Bone marrow (tissue), 2 donors: ENCODE measurements around the gene GZMH.
"Not testable (repeated sequence)": the region's sequence is repeated elsewhere in the genome, so short reads cannot be mapped to it uniquely, and the experiment has no call there.

Source experiments
- DNase-seq, 2 donors: peaks; one replicate each; lab custom pipeline; 2025; lab: John Stamatoyannopoulos, UW

GZMH gene

DNA sequence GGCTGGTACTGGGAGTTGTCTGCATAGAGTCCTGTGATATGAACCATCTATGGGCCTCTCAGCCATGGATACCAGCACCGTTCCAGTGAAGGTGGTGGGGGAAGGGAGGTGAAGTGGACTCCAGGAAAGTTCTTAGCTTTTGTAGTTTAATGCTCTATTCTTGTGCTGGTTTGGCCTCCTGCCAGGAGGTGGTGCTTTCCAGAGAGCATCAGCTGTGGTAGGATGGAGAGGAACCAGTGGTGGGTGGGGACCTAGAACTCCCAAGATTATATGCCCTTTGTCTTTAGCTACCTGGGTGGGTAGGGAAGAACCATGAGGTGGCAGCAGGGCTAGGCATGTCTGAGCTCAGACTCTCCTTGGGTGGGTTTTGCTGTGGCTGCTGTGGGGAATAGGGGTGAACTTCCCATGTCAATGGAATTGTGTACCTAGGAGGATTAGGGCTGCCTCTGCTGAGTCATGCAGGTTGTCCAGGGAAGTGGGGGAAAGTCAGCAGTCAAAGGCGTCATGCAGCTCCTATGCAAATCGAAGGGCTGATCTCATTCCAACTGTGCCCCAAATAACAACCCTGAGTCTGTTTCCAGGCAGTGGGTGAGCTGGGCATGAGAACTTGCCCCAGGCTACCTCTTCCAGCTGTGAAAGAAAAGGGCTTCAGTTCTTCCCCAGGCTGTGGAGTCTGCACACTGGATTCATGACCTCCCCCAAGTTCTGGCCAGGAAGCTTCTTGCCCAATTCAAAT lies 14.2 kb downstream of the GZMH start:
- DNase-seq, result no peak

GRCh38 chr14:24591004-24591403 lies 18.5 kb downstream of the GZMH start:
- not testable (repeated sequence) for DNase-seq

- DNase-seq, result not testable (repeated sequence)
These were observed 25.1 kb downstream of the GZMH start for GRCh38 chr14:24584402-24584801.

DNA sequence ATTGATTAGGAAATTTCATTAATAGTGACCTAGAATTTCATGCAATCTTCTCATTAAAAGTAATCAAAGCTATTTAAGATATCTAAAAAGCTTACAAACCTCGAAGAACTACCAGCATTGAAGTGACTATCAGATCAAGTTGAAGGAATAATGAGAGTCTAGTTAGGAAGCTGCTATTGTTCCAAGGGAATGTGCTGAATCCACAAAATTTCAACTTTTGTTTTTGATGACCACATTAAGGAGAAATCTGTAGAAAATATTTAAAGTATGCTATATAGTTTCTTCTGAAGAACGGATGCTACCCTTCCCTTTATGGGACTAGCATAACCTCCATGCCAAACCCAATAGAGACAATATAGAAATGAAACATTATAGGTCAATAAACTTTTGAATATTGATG lies 30.9 kb downstream of the GZMH start:
- no peak for DNase-seq

DNA sequence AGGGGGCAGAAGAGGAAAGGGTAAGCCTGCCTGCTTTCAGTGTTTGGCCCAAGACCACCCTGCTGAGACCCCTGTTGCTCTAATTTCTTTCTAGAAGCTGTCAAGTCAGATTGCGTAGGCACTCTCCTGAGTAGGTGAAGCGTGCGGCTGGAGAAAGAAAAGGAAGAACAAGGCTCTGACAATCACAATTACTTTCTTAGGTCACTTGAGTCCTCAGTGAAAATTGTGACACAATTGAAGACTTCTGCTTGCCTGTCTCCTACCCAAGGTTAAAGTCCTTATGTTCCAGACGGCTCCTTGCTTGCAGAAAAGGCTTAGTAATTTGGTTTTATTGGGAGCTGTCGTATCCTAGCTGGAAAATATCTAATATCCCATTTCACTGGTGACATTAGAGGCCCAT lies 32.7 kb downstream of the GZMH start:
- no peak for DNase-seq

DNA sequence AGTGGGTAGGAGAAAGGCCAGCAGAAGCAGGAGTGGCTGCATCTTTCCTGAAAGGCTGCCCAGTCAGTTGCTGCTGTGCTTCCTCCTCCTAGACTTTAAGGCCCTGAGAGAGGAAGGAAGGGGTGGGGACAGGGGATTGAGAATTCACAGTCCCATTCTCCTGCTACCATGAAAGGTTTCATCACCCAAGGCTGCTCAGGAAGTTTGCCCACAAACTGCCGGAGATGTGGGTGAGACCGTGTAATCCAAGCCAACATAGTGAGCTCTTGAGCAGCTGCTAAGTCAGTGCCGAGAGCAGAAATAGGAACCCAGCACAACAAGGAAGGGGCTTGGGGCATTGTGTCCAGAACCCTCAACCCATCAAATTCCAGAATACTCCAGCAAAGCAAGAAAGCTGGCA lies 33.3 kb downstream of the GZMH start, which contains the start of gene CTSG:
TSS of gene CTSG (minus strand) at position 69 of the 400 bp plus-strand sequence. CDS start at position 42, 27 bp downstream.
- no peak for DNase-seq

DNA sequence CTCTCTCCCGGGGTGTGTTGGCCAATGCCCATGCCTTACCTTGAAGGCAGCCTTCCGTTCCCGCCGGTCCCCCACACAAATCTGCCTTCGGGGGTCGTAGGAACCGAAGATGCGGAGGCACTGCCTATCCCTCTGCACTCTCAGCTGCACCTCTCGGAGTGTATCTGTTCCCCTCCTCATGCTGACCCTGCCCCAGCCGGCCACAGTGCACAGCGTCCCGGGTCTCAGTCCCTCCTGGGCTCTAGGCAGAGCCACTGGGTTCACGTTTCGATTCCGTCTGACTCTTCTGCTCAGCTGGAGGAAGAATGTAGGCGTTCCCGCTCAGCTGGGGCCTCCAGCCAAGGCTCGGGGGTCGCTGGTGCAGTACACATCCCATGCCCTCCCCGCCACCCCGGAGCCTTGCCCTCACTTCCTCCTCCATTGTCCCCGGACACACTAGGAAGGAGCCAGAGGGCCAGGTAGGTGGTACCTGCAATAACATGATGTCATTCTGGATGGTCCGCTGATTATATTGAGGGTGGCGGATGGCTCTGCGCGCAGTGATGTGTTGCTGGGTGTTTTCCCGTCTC lies 35.2 kb downstream of the GZMH start:
- DNase-seq, result no peak

DNA sequence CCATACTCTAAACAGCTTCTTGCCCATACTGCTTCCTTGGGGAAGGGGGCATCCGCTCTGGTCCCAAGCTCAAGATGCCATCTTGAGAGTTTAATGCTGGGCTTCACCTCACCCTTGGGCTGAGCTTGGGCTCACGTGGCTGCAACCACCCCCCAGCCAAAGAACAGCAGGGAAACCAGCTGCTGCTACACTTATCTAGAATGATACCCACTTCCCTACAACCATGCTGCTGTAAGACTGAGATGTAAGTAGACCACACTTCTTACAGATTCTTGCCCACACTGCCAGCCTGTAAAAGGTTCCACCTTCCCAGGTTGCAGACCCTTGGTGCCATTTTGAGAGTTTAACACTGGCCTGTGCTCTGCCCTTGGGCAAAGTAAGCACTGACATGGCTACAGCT lies 43.2 kb downstream of the GZMH start:
- no peak for DNase-seq

GRCh38 chr14:24565766-24566165 lies 43.7 kb downstream of the GZMH start:
- no peak for DNase-seq

- DNase-seq, result no peak
These were observed 46.0 kb downstream of the GZMH start for GRCh38 chr14:24563505-24563904.

DNA sequence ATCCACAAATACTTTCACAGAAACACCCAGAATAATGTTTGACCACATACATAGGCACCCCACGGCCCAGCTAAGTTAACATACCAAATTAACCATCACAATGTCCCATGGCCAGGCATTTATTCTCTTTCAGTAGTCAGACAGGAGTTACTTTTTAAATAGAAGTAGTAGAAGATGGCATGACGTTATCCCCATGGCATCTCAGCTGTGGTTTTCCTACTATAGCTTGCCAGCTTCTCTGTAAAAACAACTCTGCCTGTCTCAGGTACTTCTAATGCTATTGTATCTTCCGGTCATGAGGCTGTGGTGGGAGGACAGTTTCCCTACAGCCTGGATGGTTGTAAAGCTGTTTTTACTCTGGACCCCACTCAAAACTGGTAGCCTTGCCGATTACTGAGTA lies 52.7 kb downstream of the GZMH start:
- no peak for DNase-seq
